ENCODE results near the gene PPP1R10.

PPP1R10 gene

GRCh38 chr6:30597315-30598144 is 19.5 kb downstream of the PPP1R10 start:
- peak; percentile 85 for DNase-seq

GRCh38 chr6:30592287-30592686 is 24.8 kb downstream of the PPP1R10 start:
- DNase-seq, result no peak

DNA sequence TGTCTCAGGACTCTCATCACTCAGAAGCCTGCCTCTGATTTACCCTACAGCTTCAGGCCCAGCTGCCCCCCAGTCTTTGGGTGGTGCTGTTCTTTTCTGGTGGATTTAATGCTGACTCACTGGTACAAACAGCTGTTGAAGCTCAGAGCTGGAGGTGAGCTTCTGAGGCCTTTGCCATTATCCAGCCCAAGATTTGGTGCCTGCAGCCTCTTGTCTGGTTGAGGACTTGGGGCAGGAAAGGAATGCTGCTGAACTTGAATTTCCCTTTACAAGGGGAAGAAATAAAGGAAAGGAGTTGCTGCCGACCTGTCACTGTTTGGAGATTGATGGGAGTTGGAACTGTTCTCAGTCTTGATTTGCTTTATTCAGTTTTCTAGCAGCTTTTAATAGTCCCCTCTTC is 26.0 kb downstream of the PPP1R10 start:
- DNase-seq, result no peak

- DNase-seq, result no peak
Observed at GRCh38 chr6:30590509-30590908, 26.5 kb downstream of the PPP1R10 start.

DNA sequence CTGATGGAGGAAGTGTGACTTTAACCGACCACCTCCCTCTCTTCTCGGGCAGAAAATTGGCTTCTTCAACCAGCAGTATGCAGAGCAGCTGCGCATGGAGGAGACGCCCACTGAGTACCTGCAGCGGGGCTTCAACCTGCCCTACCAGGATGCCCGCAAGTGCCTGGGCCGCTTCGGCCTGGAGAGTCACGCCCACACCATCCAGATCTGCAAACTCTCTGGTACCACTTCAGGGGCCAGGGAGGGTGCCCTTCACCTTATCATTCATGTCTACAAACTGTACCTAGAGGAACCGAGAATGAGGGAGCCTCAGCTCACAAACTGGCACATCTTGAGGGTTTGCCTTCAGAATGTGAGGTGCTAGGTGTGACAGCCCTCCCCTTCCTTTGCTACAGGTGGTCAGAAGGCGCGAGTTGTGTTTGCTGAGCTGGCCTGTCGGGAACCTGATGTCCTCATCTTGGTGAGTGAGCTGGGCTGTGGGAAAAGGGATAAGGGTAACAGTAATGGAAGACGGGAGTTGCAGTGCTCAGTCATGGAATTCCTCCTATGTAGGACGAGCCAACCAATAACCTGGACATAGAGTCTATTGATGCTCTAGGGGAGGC is 27.2 kb downstream of the PPP1R10 start:
- no peak for DNase-seq

DNA sequence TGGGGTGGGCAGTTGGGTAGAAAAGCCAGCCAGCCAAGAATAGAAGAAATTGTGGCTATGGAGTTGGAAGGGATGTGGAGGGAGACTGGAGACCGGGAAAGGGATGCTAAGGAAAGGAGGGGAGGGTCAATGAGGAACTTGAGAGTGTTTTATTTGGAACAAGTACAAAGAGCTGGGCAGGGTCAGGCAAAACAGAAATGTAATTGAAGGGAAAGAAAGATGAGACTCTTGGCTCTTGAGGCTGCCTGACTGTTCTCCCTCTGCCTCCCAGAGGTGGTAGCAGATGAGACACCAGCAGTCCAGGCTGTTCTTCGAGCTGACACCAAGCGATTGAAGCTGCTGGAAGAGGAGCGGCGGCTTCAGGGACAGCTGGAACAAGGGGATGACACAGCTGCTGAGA is 33.1 kb downstream of the PPP1R10 start:
- no peak for DNase-seq

DNA sequence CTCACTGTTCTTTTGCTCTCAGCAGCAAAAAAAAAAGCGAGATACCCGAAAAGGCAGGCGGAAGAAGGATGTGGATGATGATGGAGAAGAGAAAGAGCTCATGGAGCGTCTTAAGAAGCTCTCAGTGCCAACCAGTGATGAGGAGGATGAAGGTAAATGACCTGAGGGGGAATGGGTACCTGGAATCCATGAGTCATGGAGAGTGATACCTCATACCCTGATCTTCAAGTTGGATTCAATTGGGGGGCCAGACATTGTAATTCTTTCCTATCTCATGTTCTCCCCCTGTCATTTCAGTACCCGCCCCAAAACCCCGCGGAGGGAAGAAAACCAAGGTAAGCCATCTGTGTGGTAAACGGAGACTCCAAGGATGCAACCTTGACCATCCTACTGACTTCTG is 39.0 kb downstream of the PPP1R10 start:
- DNase-seq, result no peak

GRCh38 chr6:30573113-30573512 is 43.9 kb downstream of the PPP1R10 start:
- no peak for DNase-seq

- no peak for DNase-seq
Observed at GRCh38 chr6:30572148-30572547, 44.9 kb downstream of the PPP1R10 start.

GRCh38 chr6:30571762-30572082 is 45.3 kb downstream of the PPP1R10 start:
- DNase-seq, result no peak

- DNase-seq, result peak; percentile 99
Observed at GRCh38 chr6:30571075-30571761, 45.8 kb downstream of the PPP1R10 start, which contains the start of gene ABCF1. Gene ABCF1 (plus strand): TSS chr6:30571442. CDS start chr6:30571488, 46 bp downstream.

GRCh38 chr6:30570740-30571074 is 46.3 kb downstream of the PPP1R10 start:
- DNase-seq, result no peak

DNA sequence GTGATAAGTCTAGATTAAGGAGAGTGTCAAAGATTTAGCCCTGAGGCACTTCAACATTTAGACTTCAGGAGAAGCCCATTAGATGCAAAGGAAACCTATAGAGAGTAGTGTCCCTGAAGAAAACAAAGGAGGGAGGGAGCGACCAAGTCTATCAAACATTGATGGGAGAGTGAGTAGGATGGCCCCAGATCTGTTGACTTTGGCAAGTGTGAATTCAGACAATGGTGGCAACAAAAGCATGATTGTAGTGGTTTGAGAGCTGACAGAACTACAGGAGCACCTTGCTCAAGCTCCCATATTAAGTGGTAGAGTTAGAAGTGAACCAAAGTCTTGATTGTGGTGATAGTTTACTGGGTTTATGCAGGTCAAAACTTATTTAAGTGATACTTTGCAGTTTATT is 46.8 kb downstream of the PPP1R10 start:
- DNase-seq, result no peak

GRCh38 chr6:30568245-30568644 is 48.8 kb downstream of the PPP1R10 start:
- peak; percentile 10 for DNase-seq

DNA sequence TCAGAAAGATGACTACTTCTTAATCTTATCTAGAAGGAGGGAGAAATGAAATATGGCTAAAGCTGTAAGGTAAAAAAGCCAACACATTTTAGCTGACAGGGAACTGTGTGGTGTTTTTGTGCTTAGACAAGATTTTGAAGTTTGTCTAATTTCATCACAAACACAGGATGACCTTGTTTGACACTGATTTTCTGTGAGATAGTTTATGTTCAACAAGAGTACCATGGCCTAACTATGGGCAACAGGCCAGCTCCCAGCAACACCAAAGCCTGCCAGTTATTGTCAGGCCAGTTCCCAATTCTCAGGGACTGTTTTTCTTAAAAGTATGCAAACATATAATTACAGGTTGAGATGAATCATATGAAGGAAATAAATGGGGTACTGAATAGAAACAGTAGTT is 51.3 kb downstream of the PPP1R10 start:
- DNase-seq, result no peak

DNA sequence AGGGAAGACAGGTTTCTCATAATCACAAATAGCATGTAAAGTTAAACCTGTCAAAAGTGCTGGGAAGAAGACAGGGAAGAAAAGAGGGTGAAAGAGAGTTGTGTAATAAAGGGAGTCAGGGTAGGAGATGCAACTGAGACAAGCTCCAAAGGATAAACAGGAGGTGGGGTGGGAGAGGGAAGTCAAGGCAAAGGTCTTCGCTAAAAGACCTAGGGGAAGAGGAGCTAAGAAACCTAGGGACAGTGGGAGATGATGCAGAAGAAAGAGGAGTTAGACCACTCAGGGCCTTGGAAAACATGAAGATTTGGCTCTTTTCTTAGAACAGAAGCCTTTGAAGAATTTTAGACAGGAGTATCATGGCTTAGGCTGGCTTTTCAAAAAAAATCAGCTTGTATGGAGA is 52.9 kb downstream of the PPP1R10 start:
- no peak for DNase-seq

DNA sequence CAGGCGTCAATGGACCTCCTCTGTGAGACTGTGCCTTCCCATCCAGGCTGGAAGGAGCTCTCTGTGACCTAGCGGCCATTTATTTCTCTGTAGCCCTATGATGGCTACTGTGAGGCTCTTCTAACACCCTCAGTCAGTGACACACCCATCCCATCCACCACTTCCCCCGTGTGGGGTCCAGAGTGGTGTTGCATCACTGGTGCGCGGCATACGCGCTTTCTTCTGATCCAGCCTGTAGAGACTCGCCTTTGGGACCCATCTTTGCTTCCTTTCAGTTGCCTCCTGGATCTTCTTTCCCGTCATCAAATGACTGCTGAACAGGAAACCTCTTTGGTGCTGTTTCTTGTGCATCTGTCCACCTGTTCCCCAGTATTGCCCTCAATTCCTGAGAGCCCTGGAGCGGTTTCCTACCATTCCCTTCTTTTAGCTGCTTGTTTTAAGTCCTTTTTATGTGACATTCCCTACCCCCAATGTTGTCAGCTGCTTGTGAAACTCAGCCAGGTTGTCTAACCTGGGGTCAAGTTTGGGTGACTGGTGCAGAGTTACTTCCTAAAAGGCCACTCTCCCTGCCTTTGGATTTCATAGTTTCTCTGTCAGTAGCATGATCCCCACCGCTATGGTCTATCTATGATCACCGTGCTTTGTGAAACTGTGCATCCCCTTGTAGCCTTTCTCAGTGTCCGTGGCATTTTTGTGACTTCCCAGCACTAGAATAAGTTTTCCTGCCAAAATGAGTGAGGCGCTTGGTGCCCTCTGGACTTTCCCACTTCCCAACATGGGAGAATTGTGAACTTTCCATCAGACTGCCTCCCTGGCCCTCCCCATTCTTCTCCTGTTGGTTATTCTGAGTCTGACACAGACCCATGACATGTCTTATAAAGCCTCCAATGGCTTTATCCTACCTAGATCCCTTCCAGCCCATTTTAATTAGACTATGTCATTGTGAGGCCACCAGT is 54.3 kb downstream of the PPP1R10 start:
- DNase-seq, result no peak

DNA sequence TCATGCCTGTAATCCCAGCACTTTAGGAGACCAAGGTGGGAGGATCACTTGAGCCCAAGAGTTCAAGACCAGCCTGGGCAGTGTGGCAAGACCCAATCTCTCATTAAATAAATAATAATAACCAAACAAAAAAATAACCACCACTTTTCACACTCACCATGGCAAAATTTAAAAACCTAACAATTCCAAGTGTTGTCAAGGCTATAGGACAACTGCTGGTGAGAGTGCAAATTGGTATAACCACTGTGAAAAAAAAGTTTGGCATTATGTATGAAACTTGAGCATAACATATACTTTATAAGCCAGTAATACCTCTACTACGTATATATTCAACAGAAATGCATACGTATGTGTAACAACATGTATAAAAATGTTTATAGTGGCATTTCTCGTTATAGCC is 56.1 kb downstream of the PPP1R10 start:
- no peak for DNase-seq

DNA sequence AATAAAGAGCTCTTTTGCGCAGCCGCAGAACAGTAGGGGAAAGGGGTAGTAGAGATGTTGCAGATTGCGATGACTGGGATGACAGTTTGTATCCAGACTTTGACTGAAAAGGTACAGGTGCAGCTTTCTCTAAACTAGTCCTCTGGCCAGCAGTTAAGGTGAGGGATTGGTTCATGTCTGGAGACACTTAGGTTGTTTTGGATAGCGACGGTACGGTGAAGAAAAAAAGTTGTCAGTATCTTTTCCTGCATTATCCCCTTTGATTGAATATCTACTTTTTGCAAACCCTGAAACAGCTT is 59.4 kb downstream of the PPP1R10 start:
- DNase-seq, result peak; percentile 74

GRCh38 chr6:30556906-30557682 is 59.9 kb downstream of the PPP1R10 start, which contains the start of gene PRR3:
Gene PRR3 (plus strand): TSS chr6:30557295. CDS start chr6:30557345, 50 bp downstream.
- peak; percentile 82 for DNase-seq

GRCh38 chr6:30556066-30556905 is 60.8 kb downstream of the PPP1R10 start, which contains the start of gene GNL1:
Gene GNL1 (minus strand): TSS chr6:30556489. CDS start chr6:30556203, 286 bp downstream.
- peak; percentile 99 for DNase-seq
